Sciatic nerve (tissue), 2 donors: ENCODE results near the gene CDK5R1. TPM values are rescaled to one million over a fixed set of nuclear protein-coding genes. Genes with fewer than 3 reads are reported as not detected.

Experiments
- ATAC-seq: fragments of 200-7000 bp; cut with Tn5 transposase; one replicate; pipeline ENCODE4 v1.9.1; 2020; ENCODE audit warnings: mild to moderate bottlenecking, moderate library complexity
- DNase-seq: peaks from one replicate; pipeline ENCODE4 v3.0.0-alpha.2; 2020; ENCODE audit warnings: low spot score
- intact Hi-C: fragments of 100-400 bp; cut with DNase I; formaldehyde crosslinking; loops from one replicate; pipeline ENCODE4 v1.14.2; 2022
- total RNA-seq: library from RNA; stranded (reverse); fragmentation: NEBNext Ultra II Directional; extraction: Animal tissue kit (Norgen Biotek cat#: 25700); gene quantifications from one replicate; pipeline ENCODE4 v1.2.1, GENCODE V29; 2021
- donor health status: DM: no; HTN: no; CAD: no.
- donor health status: DM: no; HTN: no; CAD: no.

Gene CDK5R1
- total RNA-seq, 1 donor from 2014 or later, result 1.3 TPM

DNA sequence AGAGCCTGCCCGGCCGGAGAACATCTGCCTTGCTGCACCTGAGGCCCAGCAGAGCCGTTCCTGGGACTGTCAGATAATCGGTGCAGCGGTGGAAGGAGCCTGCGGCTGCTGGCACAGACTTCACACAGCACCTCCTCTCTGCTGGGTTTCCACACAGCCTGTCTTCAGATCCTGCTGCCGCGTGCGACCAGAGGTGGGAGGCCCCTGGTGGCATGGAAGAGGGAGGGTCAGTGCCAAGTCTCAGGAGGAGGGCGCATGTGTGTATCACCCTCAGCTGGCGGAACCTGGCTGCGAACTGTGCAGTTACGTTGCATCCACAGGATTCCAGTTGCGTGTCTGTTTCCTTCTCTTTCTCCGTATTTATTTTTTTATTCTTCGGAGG lies 3.3 kb downstream of the CDK5R1 start:
- no peak for DNase-seq
- ATAC-seq, result no peak
- intact Hi-C loops, result no loop called here

GRCh38 chr17:32491371-32492263 lies 4.8 kb downstream of the CDK5R1 start:
- DNase-seq (no peak), ATAC-seq (no peak)
- intact Hi-C loops, result no loop called here

- no peak for ATAC-seq
- no peak for DNase-seq
- intact Hi-C loops, result no loop called here
These were observed 5.4 kb downstream of the CDK5R1 start for GRCh38 chr17:32492264-32492589.

GRCh38 chr17:32492648-32493289 lies 6.0 kb downstream of the CDK5R1 start:
- DNase-seq, result no peak
- intact Hi-C loops, result no loop called here
- ATAC-seq, result no peak

GRCh38 chr17:32493571-32493970 lies 6.8 kb downstream of the CDK5R1 start:
- ATAC-seq, result no peak
- intact Hi-C loops, result no loop called here
- no peak for DNase-seq

GRCh38 chr17:32493976-32494513 lies 7.3 kb downstream of the CDK5R1 start:
- no peak for ATAC-seq
- intact Hi-C loops, result no loop called here

GRCh38 chr17:32494621-32495358 lies 8.0 kb downstream of the CDK5R1 start:
- no peak for DNase-seq
- intact Hi-C loops, result no loop called here
- ATAC-seq, result peak; percentile 9

More at GRCh38 chr17:32493976-32494513, 7.3 kb downstream of the CDK5R1 start:
- DNase-seq, result no peak

DNA sequence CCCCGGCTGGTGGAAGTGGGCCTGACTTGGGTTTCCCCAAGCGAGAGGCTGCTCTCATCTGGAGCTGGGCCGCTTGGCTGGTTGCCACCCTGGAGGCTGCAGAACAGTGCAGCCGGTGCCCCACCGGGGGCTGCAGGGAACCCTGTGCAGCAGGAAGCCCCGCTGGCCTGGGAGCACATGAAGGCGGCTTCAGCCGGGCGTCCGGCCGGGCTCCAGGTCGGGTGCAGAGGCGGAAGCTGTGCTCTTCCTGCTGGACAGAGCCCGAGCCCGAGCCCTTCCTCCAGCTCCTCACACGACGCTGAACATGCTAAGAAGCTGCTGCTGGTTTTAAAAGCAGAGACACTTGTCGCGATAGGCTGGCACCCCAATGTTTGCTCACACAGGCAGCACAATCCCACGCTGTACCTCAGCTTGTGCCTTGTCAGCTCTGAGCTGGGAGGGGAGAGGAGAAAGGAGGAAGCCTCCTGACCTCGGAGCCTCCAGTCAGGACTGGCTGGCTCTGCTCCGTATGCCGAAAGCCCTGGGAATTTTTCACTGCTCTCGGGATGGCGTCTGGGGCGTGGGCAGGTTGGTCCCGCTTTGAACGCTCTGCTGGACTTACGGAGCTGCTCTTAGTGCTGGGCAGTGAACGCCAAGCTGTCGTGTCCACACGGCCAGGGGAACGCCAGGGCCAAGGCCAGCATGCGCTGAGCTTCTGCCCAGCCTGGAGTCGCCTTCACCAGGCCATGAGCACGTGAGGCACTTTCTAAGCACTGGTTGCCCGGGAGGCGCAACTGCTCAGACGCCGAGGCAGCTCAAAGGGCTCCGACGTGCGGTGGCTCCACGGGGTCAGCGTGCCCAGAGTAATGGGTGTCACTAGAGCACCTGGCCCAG lies 8.8 kb downstream of the CDK5R1 start:
- DNase-seq, result no peak
- ATAC-seq, result no peak
- intact Hi-C loops, result no loop called here

DNA sequence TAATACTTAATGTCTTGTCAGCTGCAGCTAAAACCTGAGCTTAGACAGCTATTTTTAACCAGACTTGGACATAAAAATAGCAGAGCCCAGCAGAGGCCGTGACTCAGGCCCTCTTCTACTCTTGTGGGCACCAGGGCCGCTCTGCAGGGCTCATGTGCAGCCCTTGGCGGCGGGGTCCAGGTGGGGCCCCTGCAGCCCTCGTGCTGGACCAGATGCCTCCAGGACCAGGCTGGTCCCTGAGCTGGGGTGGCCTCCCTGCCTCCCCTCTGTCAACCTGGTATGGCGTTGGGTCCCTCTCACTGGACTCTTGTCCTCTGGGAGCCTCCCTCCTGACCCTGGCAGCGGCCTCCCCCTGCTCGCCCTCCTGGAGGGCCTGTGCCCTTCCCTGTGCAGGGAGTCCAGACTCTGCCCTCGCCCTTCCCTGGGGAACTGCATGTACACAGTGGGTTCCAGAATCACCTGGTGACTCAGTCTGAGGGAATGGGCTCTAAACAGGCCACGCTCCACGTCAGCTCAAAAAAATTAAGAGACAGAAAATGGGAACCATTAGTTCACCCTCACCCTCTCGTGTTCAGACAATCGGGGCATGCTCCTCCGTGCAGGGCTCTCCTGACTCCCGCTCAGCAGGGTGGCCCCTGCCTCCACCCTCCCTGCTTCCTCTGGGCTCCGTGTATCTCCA lies 9.7 kb downstream of the CDK5R1 start:
- intact Hi-C loops, result no loop called here
- no peak for DNase-seq
- ATAC-seq, result no peak

DNA sequence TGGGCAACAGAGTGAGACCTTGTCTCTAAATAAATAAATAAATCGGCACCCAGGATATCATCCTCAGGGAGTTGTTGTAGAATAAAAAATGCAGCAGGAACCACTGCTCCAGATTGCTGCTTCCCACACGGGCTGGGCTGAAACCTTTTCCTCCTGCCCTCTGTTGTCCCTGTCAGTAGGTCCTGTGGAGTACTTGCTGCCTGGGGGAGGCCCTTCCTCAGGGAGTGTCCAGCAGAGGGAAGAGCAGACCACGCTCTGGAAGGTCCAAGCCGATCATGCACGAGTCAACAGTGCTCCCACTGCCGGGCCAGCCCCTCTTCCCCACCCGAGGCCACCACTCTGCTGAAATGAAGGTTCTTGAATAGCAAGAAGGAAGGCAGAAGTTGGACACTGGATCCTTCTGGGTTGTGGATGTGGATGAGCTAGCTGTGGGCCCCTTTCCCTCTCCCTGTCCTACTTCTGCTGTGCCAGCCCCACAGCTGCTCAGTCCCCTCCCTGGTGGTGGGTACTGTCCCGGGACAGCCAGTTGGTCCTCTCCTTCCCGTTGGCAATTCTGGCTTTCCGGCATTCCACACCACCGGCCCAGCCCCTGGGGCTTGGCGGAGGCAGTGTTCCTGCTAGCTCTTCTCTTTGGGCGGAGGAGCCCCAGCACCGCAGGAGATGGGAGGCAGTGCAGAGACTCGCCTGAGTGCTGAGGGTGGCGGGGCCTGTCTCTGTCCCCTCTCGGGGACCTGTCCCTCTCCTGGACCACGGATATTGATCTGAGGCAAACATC lies 10.8 kb downstream of the CDK5R1 start:
- DNase-seq, result no peak
- ATAC-seq, result no peak
- intact Hi-C loops, result no loop called here

GRCh38 chr17:32498391-32498790 lies 11.6 kb downstream of the CDK5R1 start:
- ATAC-seq, result no peak
- no peak for DNase-seq
- intact Hi-C loops, result no loop called here

DNA sequence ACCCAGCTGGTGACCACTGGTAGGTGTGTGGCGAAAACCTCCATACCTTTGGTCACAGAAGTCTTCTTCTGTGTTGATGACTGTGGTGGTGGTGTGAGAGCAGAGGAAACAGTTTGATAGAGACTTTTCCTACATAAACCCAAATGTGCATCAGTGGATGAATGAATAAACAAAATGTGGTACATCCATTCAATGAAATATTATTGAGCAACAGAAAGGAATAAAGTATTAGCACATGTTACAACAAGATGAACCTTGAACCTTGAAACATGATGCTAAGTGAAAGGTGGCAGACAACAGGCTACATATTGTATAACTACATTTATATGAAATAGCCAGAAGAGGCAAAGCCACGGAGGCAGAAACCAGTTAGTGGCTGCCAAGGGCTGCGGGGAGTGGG lies 15.2 kb downstream of the CDK5R1 start:
- DNase-seq (no peak), ATAC-seq (no peak)
- intact Hi-C loops, result no loop called here

GRCh38 chr17:32502710-32503109 lies 15.9 kb downstream of the CDK5R1 start:
- peak; percentile 44 for ATAC-seq
- intact Hi-C loops, result no loop called here

GRCh38 chr17:32503251-32504165 lies 16.7 kb downstream of the CDK5R1 start:
- DNase-seq (no peak), ATAC-seq (peak; percentile 64)
- intact Hi-C loops, result no loop called here

More at GRCh38 chr17:32502710-32503109, 15.9 kb downstream of the CDK5R1 start:
- no peak for DNase-seq

- ATAC-seq (peak; percentile 36), DNase-seq (no peak)
- intact Hi-C loops, result no loop called here
These were observed 17.6 kb downstream of the CDK5R1 start for GRCh38 chr17:32504166-32504990.

DNA sequence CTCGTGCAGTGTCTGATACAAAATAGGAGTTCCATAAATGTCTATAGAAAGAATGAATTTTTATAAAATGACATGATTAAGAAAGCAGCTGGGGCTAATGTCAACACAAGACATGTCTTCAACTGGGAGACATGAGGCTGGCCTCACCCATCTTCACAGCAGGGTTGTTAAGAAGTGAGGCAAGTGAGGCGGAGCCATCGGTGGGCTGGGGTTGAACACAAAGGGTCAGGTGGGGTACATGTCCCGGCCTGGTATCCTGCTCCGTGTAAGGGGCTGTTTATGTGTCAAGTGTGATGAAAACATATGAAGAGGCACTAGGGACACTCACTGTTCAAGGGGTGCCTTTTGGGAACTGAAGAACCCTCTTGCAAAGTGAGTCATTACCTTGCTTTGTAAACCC lies 22.1 kb downstream of the CDK5R1 start:
- no peak for DNase-seq
- intact Hi-C loops, result no loop called here
- ATAC-seq, result no peak
